Endothelial cell of umbilical vein (primary cell): Measurements from ENCODE around the gene RCOR2. TPM values are rescaled to one million over a fixed set of nuclear protein-coding genes. Genes with fewer than 3 reads are reported as not detected.

Source experiments
- BruUV-seq: library from RNA; stranded (reverse); fragments of 400-500 nt; replicated peaks from 2 replicates; lab custom pipeline; 2021; lab: Mats Ljungman, UMichigan
- CTCF ChIA-PET: fragments of 300-600, 350-600 bp; sonication (Branson Sonifier 250); formaldehyde crosslinking; loops from one replicate; lab custom pipeline; 2021; ENCODE audit warnings: antibody characterized with exemption, inconsistent platforms; lab: Charles Lee
- POLR2A ChIA-PET: fragments of 300-600, 350-600 bp; sonication (Branson Sonifier 250); formaldehyde crosslinking; loops from one replicate; lab custom pipeline; 2021; ENCODE audit warnings: antibody characterized with exemption, inconsistent platforms; lab: Charles Lee
- DNase-seq: peaks from one replicate; pipeline ENCODE4 v3.0.0-alpha.2; 2011; ENCODE audit warnings: low read depth, low spot score
- FAIRE-seq: peaks from 2 replicates; lab custom pipeline; 2011; peaks lifted over from hg19 to GRCh38; lab: Jason Lieb, UNC
- H2AFZ ChIP-seq: 2 replicates; pipeline ENCODE4 v1.6.0; 2012; ENCODE audit warnings: low read depth, low read length, control low read depth, inconsistent platforms
- H3K27ac ChIP-seq: 2 replicates; pipeline ENCODE4 v1.5.1; 2011; ENCODE audit warnings: low read depth, mild to moderate bottlenecking, control low read depth, low read length, moderate library complexity; ENCODE audit not compliant: insufficient read depth
- H3K27me3 ChIP-seq, 2 experiments: 2 replicates each; pipeline versions ENCODE4 v1.6.0 to v1.6.1; 2011; ENCODE audit warnings: low read length in 2 of 2, mixed read lengths in 1 of 2; ENCODE audit not compliant: control insufficient read depth in 2 of 2, insufficient read depth in 2 of 2
- H3K36me3 ChIP-seq, 2 experiments: 2 replicates in 1 of 2; 3 replicates in 1 of 2; pipeline ENCODE4 v1.5.1; 2011; ENCODE audit warnings: low read length in 2 of 2, mild to moderate bottlenecking in 1 of 2, moderate library complexity in 1 of 2; ENCODE audit not compliant: control insufficient read depth in 2 of 2, insufficient read depth in 2 of 2; ENCODE audit errors: extremely low read depth in 1 of 2
- H3K4me1 ChIP-seq: 3 replicates; pipeline ENCODE4 v1.5.1; 2011; ENCODE audit warnings: mild to moderate bottlenecking, low read length; ENCODE audit not compliant: control insufficient read depth, insufficient read depth; ENCODE audit errors: extremely low read depth
- H3K4me2 ChIP-seq: 2 replicates; pipeline ENCODE4 v1.6.1; 2011; ENCODE audit warnings: low read length, control low read depth, mixed read lengths; ENCODE audit not compliant: insufficient read depth
- H3K4me3 ChIP-seq, 3 experiments: fragments of 200-600 bp in 1 of 3; sonication (generic), shearing (Covaris generic) in 1 of 3; replicated peaks in 1 of 3; 2 replicates each; pipeline ENCODE4 v1.5.1; 2011 to 2016; ENCODE audit warnings: control low read depth in 3 of 3, low read length in 3 of 3, mild to moderate bottlenecking in 2 of 3, inconsistent platforms in 1 of 3, low read depth in 1 of 3, moderate library complexity in 1 of 3; ENCODE audit not compliant: insufficient read depth in 1 of 3
- H3K79me2 ChIP-seq: 2 replicates; pipeline ENCODE4 v1.6.0; 2012; ENCODE audit warnings: low read length, inconsistent platforms; ENCODE audit not compliant: control insufficient read depth, insufficient read depth
- H3K9ac ChIP-seq: replicated peaks from 2 replicates; pipeline ENCODE3; 2011; ENCODE audit warnings: low read length, control low read depth; ENCODE audit not compliant: insufficient read depth; ENCODE audit errors: extremely low read depth
- H3K9me1 ChIP-seq: replicated peaks from 3 replicates; pipeline ENCODE4 v1.6.0; 2011; ENCODE audit warnings: mild to moderate bottlenecking, low read length; ENCODE audit not compliant: control insufficient read depth, insufficient read depth; ENCODE audit errors: extremely low read depth
- H3K9me3 ChIP-seq: replicated peaks from 2 replicates; pipeline ENCODE4 v1.5.1; 2012; ENCODE audit warnings: low read length, inconsistent platforms; ENCODE audit not compliant: control insufficient read depth, insufficient read depth
- H4K20me1 ChIP-seq: replicated peaks from 2 replicates; pipeline ENCODE3; 2011; ENCODE audit warnings: mild to moderate bottlenecking, low read length; ENCODE audit not compliant: control insufficient read depth, insufficient read depth; ENCODE audit errors: extremely low read depth
- EZH2 ChIP-seq: IDR thresholded peaks from 2 replicates; pipeline ENCODE4 v1.6.1; 2012; ENCODE audit warnings: borderline replicate concordance, low read depth, mild to moderate bottlenecking, moderate library complexity, low read length, inconsistent platforms; ENCODE audit not compliant: severe bottlenecking
- FOS ChIP-seq: IDR thresholded peaks from 2 replicates; pipeline ENCODE4 v1.6.1; 2011; ENCODE audit warnings: mild to moderate bottlenecking, low read length, moderate library complexity, borderline replicate concordance; ENCODE audit not compliant: insufficient read depth
- GATA2 ChIP-seq: IDR thresholded peaks from 2 replicates; pipeline ENCODE4 v1.7.0; 2011; ENCODE audit warnings: low read depth, mild to moderate bottlenecking, moderate library complexity, mixed read lengths, low read length; ENCODE audit not compliant: insufficient read length, insufficient read depth
- JUN ChIP-seq: IDR thresholded peaks from 2 replicates; pipeline ENCODE4 v1.6.1; 2011; ENCODE audit warnings: borderline replicate concordance, low read depth; ENCODE audit not compliant: insufficient read length, insufficient read depth
- MYC ChIP-seq: IDR thresholded peaks from one replicate; pipeline ENCODE4 v1.6.1; 2011; ENCODE audit warnings: mild to moderate bottlenecking, low read depth, low read length
- POLR2A ChIP-seq: IDR thresholded peaks from 2 replicates; pipeline ENCODE4 v1.6.1; 2012; ENCODE audit warnings: low read depth, mild to moderate bottlenecking, control low read depth, low read length
- POLR2AphosphoS5 ChIP-seq: IDR thresholded peaks from 2 replicates; pipeline ENCODE4 v1.6.1; 2012; ENCODE audit warnings: low read depth, mild to moderate bottlenecking, control low read depth, low read length, moderate library complexity; ENCODE audit not compliant: insufficient read depth
- dilution Hi-C: fragments of 300-500 bp; cut with MboI; formaldehyde crosslinking; loops from one replicate; pipeline ENCODE4 v1.15.0; 2019; ENCODE audit warnings: low sequenced_read_pairs; ENCODE audit not compliant: extremely low pct_ligation_motif_present
- intact Hi-C: fragments of 100-400 bp; cut with micrococcal nuclease; formaldehyde crosslinking; loops from one replicate; pipeline ENCODE4 v1.10.0; 2022
- polyA plus RNA-seq, 4 experiments: library from polyadenylated mRNA; depleted of rRNA in 3 of 4; stranded (reverse) in 3 of 4; unstranded in 1 of 4; fragments of >200 nt; gene quantifications; 2 replicates each; pipeline versions ENCODE4 v1.2.1 to v1.2.3, GENCODE V29; 2011 to 2012; ENCODE audit warnings: missing spikeins in 1 of 4
- total RNA-seq: library from RNA; stranded (reverse); gene quantifications from 2 replicates; pipeline ENCODE4 v1.2.3, GENCODE V29; 2021
- TF ChIP-seq, protein P1 (sequence below), 2 donors: IDR thresholded peaks; 1 replicate in 1 of 2; 2 replicates in 1 of 2; pipeline ENCODE4 v1.5.1; 2011; ENCODE audit warnings: low read length in 2 of 2, mild to moderate bottlenecking in 2 of 2, moderate library complexity in 2 of 2, control low read depth in 1 of 2, inconsistent platforms in 1 of 2, low read depth in 1 of 2; ENCODE audit not compliant: insufficient read depth in 1 of 2; ENCODE audit errors: extremely low read depth in 1 of 2
- TF ChIP-seq, protein P2 (sequence below): IDR thresholded peaks from 2 replicates; pipeline ENCODE4 v1.6.1; 2011; ENCODE audit not compliant: insufficient read depth, insufficient read length

RCOR2 gene
- total and polyA plus RNA-seq, 2 donors (not counting 3 experiments of a cell fraction or from before 2014, with no cell fraction given) = 0.13 to 0.63 TPM

DNA sequence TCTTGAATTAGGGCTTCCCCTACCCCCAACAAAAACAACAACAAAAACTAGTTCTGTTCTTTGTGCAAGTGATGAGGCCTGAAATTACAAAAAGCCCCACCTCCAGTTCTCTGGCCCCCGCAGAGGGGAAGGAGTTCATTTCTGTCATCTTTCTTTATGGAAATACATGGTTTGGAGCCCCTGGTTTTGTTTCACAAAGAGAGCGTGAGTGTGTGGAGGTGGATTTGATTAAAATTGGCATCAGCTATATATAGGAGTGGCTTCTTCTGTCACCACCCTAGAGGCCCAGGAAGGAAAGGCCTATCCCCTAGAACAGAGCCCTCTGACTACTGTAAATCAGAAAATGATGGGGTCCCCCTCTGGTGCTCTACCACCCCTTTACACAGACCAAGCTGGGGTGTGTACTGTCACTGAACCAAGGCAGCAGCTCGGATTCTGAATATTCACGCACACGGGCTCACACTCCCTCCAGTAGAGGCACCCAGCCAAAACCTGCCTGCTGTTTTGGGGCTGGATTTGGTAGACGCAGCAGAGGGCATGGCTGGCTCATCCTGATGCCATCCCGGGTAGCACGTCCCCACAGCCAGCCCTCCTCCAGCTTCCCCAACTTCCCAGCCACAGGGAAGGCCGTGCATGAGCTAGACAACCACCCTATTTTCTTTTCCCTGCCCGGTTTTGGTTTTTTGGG, 19.4 kb downstream of the RCOR2 start:
- Histone ChIP-seq H4K20me1 (no peaks in the 10 kb centered on the region), H3K36me3 (peaks cover 23 to 52% of the 10 kb centered on the region in 2 experiments), H3K27ac (no peak overlapping the region), H3K4me3 (no peak overlapping the region), H3K4me2 (no peak overlapping the region), H2AFZ (no peak overlapping the region), H3K9me1 (no peaks in the 10 kb centered on the region), H3K79me2 (peaks cover 11% of the 10 kb centered on the region), H3K9ac (no peak overlapping the region), H3K9me3 (no peaks in the 10 kb centered on the region), H3K27me3 (no peaks in the 10 kb centered on the region), H3K4me1 (no peaks in the 10 kb centered on the region)
- dilution Hi-C loops (no loop called here), intact Hi-C loops (no loop called here)
- CTCF ChIA-PET = interaction anchor here (1.0 to 1.5 kb wide), 4 partner anchors 9 to 49 kb away, joined by 3 to 5 read pairs (median 4); partner anchors contain the start of gene RCOR2
- FAIRE-seq (no peak), DNase-seq (no peak)
- TF ChIP-seq POLR2AphosphoS5 (no peak), POLR2A (no peak), GATA2 (no peak), JUN (no peak), FOS (no peak), EZH2 (no peak), MYC (no peak)
- TF ChIP-seq, protein P1, sequence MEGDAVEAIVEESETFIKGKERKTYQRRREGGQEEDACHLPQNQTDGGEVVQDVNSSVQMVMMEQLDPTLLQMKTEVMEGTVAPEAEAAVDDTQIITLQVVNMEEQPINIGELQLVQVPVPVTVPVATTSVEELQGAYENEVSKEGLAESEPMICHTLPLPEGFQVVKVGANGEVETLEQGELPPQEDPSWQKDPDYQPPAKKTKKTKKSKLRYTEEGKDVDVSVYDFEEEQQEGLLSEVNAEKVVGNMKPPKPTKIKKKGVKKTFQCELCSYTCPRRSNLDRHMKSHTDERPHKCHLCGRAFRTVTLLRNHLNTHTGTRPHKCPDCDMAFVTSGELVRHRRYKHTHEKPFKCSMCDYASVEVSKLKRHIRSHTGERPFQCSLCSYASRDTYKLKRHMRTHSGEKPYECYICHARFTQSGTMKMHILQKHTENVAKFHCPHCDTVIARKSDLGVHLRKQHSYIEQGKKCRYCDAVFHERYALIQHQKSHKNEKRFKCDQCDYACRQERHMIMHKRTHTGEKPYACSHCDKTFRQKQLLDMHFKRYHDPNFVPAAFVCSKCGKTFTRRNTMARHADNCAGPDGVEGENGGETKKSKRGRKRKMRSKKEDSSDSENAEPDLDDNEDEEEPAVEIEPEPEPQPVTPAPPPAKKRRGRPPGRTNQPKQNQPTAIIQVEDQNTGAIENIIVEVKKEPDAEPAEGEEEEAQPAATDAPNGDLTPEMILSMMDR (IDR thresholded peaks at IDR 0.05; ENCODE audit: extremely low read depth in 1 of 2, insufficient read depth in 1 of 2, low read depth in 1 of 2, low read length in 2 of 2) = no peak
- TF ChIP-seq, protein P2, sequence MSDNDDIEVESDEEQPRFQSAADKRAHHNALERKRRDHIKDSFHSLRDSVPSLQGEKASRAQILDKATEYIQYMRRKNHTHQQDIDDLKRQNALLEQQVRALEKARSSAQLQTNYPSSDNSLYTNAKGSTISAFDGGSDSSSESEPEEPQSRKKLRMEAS = no peak
- no TSS peak for BruUV-seq
- POLR2A ChIA-PET = no interaction called here
